Right lobe of liver (tissue), 4 donors: Measurements from ENCODE around the gene ABCC1.

Source experiments
- CTCF ChIP-seq, 4 donors: fragments of 200-600 bp in 3 of 4; fragments of 450-650 bp in 1 of 4; IDR thresholded peaks; one replicate each; pipeline versions ENCODE4 v1.5.1 to v1.8.0; 2016 to 2022; ENCODE audit warnings: antibody characterized with exemption in 4 of 4, mild to moderate bottlenecking in 2 of 4
- POLR2A ChIP-seq: fragments of 450-650 bp; IDR thresholded peaks from one replicate; pipeline ENCODE4 v1.6.1; 2017; ENCODE audit warnings: antibody characterized with exemption, mild to moderate bottlenecking
- donor health status: DM: no; HTN: no; CAD: no.
- donor health status: DM: no; HTN: no; CAD: no.
- donor health status: DM: no; HTN: yes; CAD: no.

GRCh38 chr16:16073891-16074881 is 124.8 kb downstream of the ABCC1 start:
- TF ChIP-seq CTCF (IDR thresholded peaks at IDR 0.05): no peak
- no peak for TF ChIP-seq POLR2A
